Peyer's patch (tissue), 4 donors: ENCODE measurements around the gene SLC34A1.

Experiments used
- CTCF ChIP-seq, 6 experiments: fragments of 450-650 bp in 4 of 6; fragments of 200-600 bp in 2 of 6; sonication (generic) in 1 of 6; IDR thresholded peaks; one replicate each; pipeline ENCODE4 v1.5.1; 2017 to 2019; ENCODE audit warnings: antibody characterized with exemption in 6 of 6, mild to moderate bottlenecking in 3 of 6, moderate library complexity in 1 of 6
- POLR2A ChIP-seq, 2 donors: fragments of 450-650 bp; IDR thresholded peaks; one replicate each; pipeline ENCODE4 v1.5.1; 2017; ENCODE audit warnings: antibody characterized with exemption in 2 of 2, mild to moderate bottlenecking in 2 of 2, moderate library complexity in 2 of 2

- TF ChIP-seq POLR2A (IDR thresholded peaks at IDR 0.05), result no peak
- TF ChIP-seq CTCF (IDR thresholded peaks at IDR 0.05), result no peak
Measured at GRCh38 chr5:177369645-177370440, 14.4 kb upstream of the SLC34A1 start.
